ENCODE results near the gene BASP1. TPM values are rescaled to one million over a fixed set of nuclear protein-coding genes. Genes with fewer than 3 reads are reported as not detected.
A peak's percentile ranks its signal among the peaks of the same experiment; 100 is the strongest.
"Not testable (repeated sequence)": the region's sequence is repeated elsewhere in the genome, so short reads cannot be mapped to it uniquely, and the experiment has no call there.

BASP1 gene
- total and polyA plus RNA-seq, 5 experiments from 2014 or later, result 0.09 to 2.4 (median 0.84) TPM; not detected in 1

GRCh38 chr5:17185349-17185748, 32.1 kb upstream of the BASP1 start:
- Mint-ChIP-seq H3K27me3 (peaks cover 5 to 31% (median 13%) of the 10 kb centered on the region in 5 donors), H3K4me1 (peaks cover 0 to 6% (median 2%) of the 10 kb centered on the region in 4 donors), H3K9me3 (no peaks in the 10 kb centered on the region), H3K36me3 (no peaks in the 10 kb centered on the region), H3K4me3 (no peak overlapping the region), H3K27ac (no peak overlapping the region)
- no peak for DNase-seq
- no peak for ATAC-seq
- POLR2A ChIA-PET, result no interaction called here

- POLR2A ChIA-PET, result no interaction called here
- Mint-ChIP-seq H3K9me3 (no peaks in the 10 kb centered on the region), H3K4me3 (no peak overlapping the region), H3K4me1 (peaks cover 0 to 6% (median 3%) of the 10 kb centered on the region in 4 donors), H3K27ac (no peak overlapping the region), H3K27me3 (peaks cover 6 to 31% (median 13%) of the 10 kb centered on the region in 5 donors), H3K36me3 (no peaks in the 10 kb centered on the region)
- no peak for DNase-seq
- no peak for ATAC-seq
Measured at GRCh38 chr5:17185773-17186172, 31.7 kb upstream of the BASP1 start.

GRCh38 chr5:17186256-17186655, 31.2 kb upstream of the BASP1 start:
- no peak for DNase-seq
- Mint-ChIP-seq H3K9me3 (no peaks in the 10 kb centered on the region), H3K4me1 (peaks cover 0 to 6% (median 3%) of the 10 kb centered on the region in 4 donors), H3K27me3 (peaks cover 6 to 31% (median 11%) of the 10 kb centered on the region in 5 donors), H3K27ac (no peak overlapping the region), H3K36me3 (no peaks in the 10 kb centered on the region), H3K4me3 (no peak overlapping the region)
- POLR2A ChIA-PET, result no interaction called here
- ATAC-seq, result no peak

- ATAC-seq, result no peak
- no peaks in the 10 kb centered on the region for H3K9me3 Mint-ChIP-seq
- H3K4me3 Mint-ChIP-seq, result no peak overlapping the region
- H3K4me1 Mint-ChIP-seq, result peaks cover 0 to 6% (median 3%) of the 10 kb centered on the region in 4 donors
- no peak for DNase-seq
- H3K27ac Mint-ChIP-seq, result no peak overlapping the region
- peaks cover 6 to 31% (median 11%) of the 10 kb centered on the region in 5 donors for H3K27me3 Mint-ChIP-seq
- H3K36me3 Mint-ChIP-seq, result no peaks in the 10 kb centered on the region
- POLR2A ChIA-PET, result no interaction called here
Measured at GRCh38 chr5:17187011-17187785, 30.2 kb upstream of the BASP1 start.

- Mint-ChIP-seq H3K4me1 (peaks cover 0 to 6% (median 3%) of the 10 kb centered on the region in 4 donors), H3K4me3 (no peak overlapping the region), H3K27ac (no peak overlapping the region), H3K9me3 (no peaks in the 10 kb centered on the region), H3K36me3 (no peaks in the 10 kb centered on the region), H3K27me3 (peaks cover 5 to 31% (median 11%) of the 10 kb centered on the region in 5 donors)
- no peak for DNase-seq
- POLR2A ChIA-PET, result no interaction called here
- ATAC-seq, result no peak
Measured at GRCh38 chr5:17187786-17188170, 29.7 kb upstream of the BASP1 start.

DNA sequence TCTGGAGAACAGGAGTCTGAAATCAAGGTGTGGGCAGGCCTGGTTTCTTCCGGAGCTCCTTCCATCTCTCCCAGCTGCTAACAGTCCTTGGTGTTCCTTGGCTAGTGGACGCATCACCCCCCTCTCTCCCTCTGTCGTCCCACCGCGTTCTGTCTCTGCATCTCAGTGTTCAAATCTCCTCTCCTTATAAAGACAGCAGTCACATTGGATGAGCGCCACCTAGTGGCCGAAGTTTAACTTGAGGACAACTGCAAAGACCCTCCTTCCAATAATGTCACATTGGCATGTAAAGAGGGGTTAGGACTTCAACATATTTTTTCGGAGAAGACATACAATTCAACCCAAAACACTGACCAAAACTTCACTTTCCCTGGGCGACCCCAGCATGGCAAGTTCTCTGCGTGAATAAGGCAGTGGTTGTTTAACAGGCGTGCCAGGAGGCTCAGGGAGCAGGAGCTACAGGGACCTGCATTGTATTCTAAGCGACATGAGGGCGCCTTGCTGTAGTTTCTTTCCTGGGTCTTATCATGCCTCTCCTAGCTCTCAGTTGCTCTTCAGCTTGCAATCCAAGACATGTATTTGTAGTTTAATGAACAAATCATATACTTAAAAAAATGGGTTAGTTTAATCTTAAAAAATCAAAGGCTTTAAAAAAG, 27.9 kb upstream of the BASP1 start:
- no peak for ATAC-seq
- no peak overlapping the region for H3K4me3 Mint-ChIP-seq
- peaks cover 6 to 31% (median 15%) of the 10 kb centered on the region in 5 donors for H3K27me3 Mint-ChIP-seq
- H3K36me3 Mint-ChIP-seq, result no peaks in the 10 kb centered on the region
- DNase-seq, result peak; percentile 1 to 71 (median 36)
- peaks cover 0 to 6% (median 3%) of the 10 kb centered on the region in 4 donors for H3K4me1 Mint-ChIP-seq
- H3K9me3 Mint-ChIP-seq, result peaks cover 0 to under 1% (median 0%) of the 10 kb centered on the region in 9 donors
- H3K27ac Mint-ChIP-seq, result no peak overlapping the region
- POLR2A ChIA-PET, result no interaction called here

DNA sequence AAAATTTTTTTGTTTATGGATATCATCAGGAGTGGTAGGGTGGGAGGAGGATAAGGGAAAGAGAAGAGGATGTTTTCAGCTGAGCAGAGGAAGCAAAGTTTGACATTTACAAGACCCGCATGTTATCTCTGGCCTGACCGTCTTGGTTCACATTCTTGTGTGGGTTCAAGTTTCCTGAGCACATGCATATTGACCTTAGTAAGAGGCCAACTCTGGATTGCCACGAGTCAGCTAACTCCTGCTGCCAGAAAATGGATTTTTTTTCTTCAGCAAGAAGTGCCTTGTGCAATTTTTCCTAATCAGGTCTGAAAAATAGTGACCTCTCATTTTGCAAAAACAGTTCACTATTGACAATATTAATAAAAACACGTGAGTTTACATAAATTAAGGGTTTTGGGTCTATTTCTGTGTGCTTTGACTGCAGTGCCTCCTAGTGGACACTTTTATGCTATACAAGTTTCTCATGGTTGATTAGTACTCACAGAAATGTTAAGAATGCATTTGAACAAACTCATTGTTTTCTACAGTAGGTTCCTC, 27.1 kb upstream of the BASP1 start:
- DNase-seq, result peak in 2 of 10 donors; percentile 6 to 14
- Mint-ChIP-seq H3K4me1 (peaks cover 0 to 6% (median 3%) of the 10 kb centered on the region in 4 donors), H3K4me3 (no peak overlapping the region)

GRCh38 chr5:17190799-17191391, 26.5 kb upstream of the BASP1 start:
- Mint-ChIP-seq H3K27ac (no peak overlapping the region), H3K36me3 (no peaks in the 10 kb centered on the region)
- ATAC-seq, result no peak

More for the DNA sequence above, 27.1 kb upstream of the BASP1 start:
- Mint-ChIP-seq H3K27ac (no peak overlapping the region), H3K27me3 (peaks cover 8 to 31% (median 16%) of the 10 kb centered on the region in 5 donors), H3K9me3 (peaks cover 0 to 2% (median 0%) of the 10 kb centered on the region in 9 donors), H3K36me3 (no peaks in the 10 kb centered on the region)
- ATAC-seq, result no peak
- POLR2A ChIA-PET, result no interaction called here

DNA sequence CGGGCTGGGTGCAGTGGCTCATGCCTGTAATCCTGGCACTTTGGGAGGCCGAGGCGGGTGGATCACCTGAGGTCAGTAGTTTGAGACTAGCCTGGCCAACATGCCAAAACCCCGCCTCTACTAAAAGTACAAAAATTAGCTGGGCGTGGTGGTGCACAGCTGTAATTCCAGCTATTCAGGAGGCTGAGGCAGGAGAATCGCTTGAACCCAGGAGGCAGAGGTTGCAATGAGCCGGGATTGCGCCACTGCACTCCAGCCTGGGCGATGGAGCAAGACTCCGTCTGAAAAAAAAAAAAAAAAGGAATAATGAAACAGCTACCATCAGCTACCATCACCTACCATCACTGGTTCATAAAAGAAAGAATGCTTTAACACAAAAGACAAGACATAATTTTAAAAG, 25.9 kb upstream of the BASP1 start:
- H3K27me3 Mint-ChIP-seq, result peaks cover 8 to 34% (median 13%) of the 10 kb centered on the region in 5 donors
- H3K9me3 Mint-ChIP-seq, DNase-seq, H3K4me1 Mint-ChIP-seq, H3K36me3 Mint-ChIP-seq, H3K4me3 Mint-ChIP-seq, H3K27ac Mint-ChIP-seq, ATAC-seq, POLR2A ChIA-PET: not testable (repeated sequence)

More at GRCh38 chr5:17190799-17191391, 26.5 kb upstream of the BASP1 start:
- H3K4me1 Mint-ChIP-seq, result peaks cover 0 to 6% (median 3%) of the 10 kb centered on the region in 4 donors
- DNase-seq, result no peak
- POLR2A ChIA-PET, result no interaction called here
- H3K9me3 Mint-ChIP-seq, result peaks cover 0 to 2% (median 0%) of the 10 kb centered on the region in 9 donors
- H3K4me3 Mint-ChIP-seq, result no peak overlapping the region
- H3K27me3 Mint-ChIP-seq, result peaks cover 8 to 31% (median 16%) of the 10 kb centered on the region in 5 donors

DNA sequence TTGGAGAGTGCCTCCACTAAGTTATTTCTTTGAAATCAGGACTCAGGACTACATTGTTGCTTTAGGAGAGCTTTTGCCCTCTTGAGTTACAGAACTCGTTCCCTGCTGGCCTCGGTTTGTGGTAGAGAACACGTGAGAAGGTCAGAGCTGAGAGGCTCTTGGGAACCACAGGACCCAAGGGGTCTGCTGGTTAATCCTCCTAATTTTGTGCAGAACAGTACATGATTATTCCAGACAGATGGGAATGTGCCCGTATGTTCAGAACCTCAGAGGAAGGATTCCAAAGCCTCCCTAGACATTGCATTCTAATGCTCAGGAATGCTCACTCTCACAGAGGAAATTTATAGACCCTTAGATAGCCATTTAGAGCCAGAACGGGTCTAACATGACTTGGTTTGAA, 25.2 kb upstream of the BASP1 start:
- no peak overlapping the region for H3K27ac Mint-ChIP-seq
- H3K27me3 Mint-ChIP-seq, result peaks cover 8 to 34% (median 11%) of the 10 kb centered on the region in 5 donors
- H3K4me1 Mint-ChIP-seq, result peaks cover 0 to 6% (median 2%) of the 10 kb centered on the region in 4 donors
- DNase-seq, result no peak
- no peak overlapping the region for H3K4me3 Mint-ChIP-seq
- H3K9me3 Mint-ChIP-seq, result peaks cover 0 to 2% (median 0%) of the 10 kb centered on the region in 9 donors
- ATAC-seq, result no peak
- H3K36me3 Mint-ChIP-seq, result no peaks in the 10 kb centered on the region
- POLR2A ChIA-PET, result no interaction called here

DNA sequence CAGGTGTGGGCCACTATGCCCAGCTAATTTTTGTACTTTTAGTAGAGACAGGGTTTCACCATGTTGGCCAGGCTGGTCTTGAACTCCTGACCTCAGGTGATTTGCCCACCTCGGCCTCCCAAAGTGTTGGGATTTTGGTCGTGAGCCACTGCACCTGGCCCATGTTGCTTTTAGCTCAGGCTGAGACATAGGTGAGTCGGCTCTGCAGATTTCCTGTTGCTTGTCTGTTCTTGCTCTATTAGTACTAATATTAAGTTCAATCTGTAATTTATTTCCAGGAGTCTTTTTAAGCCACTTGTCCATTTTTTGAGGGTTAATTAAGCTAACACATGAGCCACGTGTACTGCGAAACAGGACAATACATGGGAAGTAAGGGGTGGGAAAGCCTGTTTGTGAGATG, 21.4 kb upstream of the BASP1 start:
- Mint-ChIP-seq H3K4me3 (no peak overlapping the region), H3K36me3 (no peaks in the 10 kb centered on the region), H3K9me3 (peaks cover 0 to 6% (median 2%) of the 10 kb centered on the region in 9 donors), H3K4me1 (no peaks in the 10 kb centered on the region), H3K27me3 (peaks cover 5 to 30% (median 8%) of the 10 kb centered on the region in 5 donors), H3K27ac (no peak overlapping the region)
- DNase-seq, result no peak
- ATAC-seq, result no peak
- POLR2A ChIA-PET, result no interaction called here

- Mint-ChIP-seq H3K4me1 (no peaks in the 10 kb centered on the region), H3K4me3 (no peak overlapping the region), H3K9me3 (peaks cover 0 to 6% (median 2%) of the 10 kb centered on the region in 9 donors), H3K36me3 (no peaks in the 10 kb centered on the region), H3K27ac (no peak overlapping the region), H3K27me3 (peaks cover 5 to 30% (median 8%) of the 10 kb centered on the region in 5 donors)
- DNase-seq (no peak), ATAC-seq (no peak)
- POLR2A ChIA-PET, result no interaction called here
Measured at GRCh38 chr5:17196697-17197096, 20.7 kb upstream of the BASP1 start.

All from naive thymus-derived CD8-positive, alpha-beta T cell (primary cell).